Bronchial epithelial cell (primary cell): ENCODE results near the gene DCDC2C. TPM values are rescaled to one million over a fixed set of nuclear protein-coding genes. Genes with fewer than 3 reads are reported as not detected.

Experiments
- DNase-seq: peaks from one replicate; pipeline ENCODE4 v3.0.0-alpha.2; 2010; ENCODE audit warnings: low read depth
- FAIRE-seq: peaks from 2 replicates; lab custom pipeline; 2011; peaks lifted over from hg19 to GRCh38; lab: Jason Lieb, UNC
- H3K27me3 ChIP-seq: 2 replicates; pipeline ENCODE4 v1.5.1; 2011; ENCODE audit warnings: low read length; ENCODE audit not compliant: control insufficient read depth, insufficient read depth
- H3K36me3 ChIP-seq: 2 replicates; pipeline ENCODE4 v1.5.1; 2011; ENCODE audit warnings: low read length; ENCODE audit not compliant: control insufficient read depth, insufficient read depth
- H3K4me3 ChIP-seq: 2 replicates; pipeline ENCODE4 v1.5.1; 2011; ENCODE audit warnings: mild to moderate bottlenecking, low read depth, low read length, control low read depth
- CTCF ChIP-seq: IDR thresholded peaks from 2 replicates; pipeline ENCODE4 v1.5.1; 2011; ENCODE audit warnings: mild to moderate bottlenecking, moderate library complexity, low read length, control low read depth, inconsistent platforms; ENCODE audit not compliant: insufficient read depth, severe bottlenecking
- total RNA-seq: library from RNA; depleted of rRNA; stranded (reverse); fragments of >200 nt; gene quantifications from 2 replicates; pipeline ENCODE4 v1.2.1, GENCODE V29; 2014

DCDC2C gene
- total RNA-seq, 1 donor from 2014 or later, result not detected

- H3K4me3 ChIP-seq, result no peak overlapping the region
- no peaks in the 10 kb centered on the region for H3K36me3 ChIP-seq
- no peaks in the 10 kb centered on the region for H3K27me3 ChIP-seq
- TF ChIP-seq CTCF, result no peak
- no peak for DNase-seq
- FAIRE-seq, result no peak
These were observed 71.0 kb downstream of the DCDC2C start for GRCh38 chr2:3774336-3774735.

GRCh38 chr2:3776311-3776710 is 72.9 kb downstream of the DCDC2C start:
- Histone ChIP-seq H3K36me3 (no peaks in the 10 kb centered on the region), H3K4me3 (no peak overlapping the region), H3K27me3 (no peaks in the 10 kb centered on the region)
- no peak for DNase-seq
- TF ChIP-seq CTCF, result no peak
- FAIRE-seq, result no peak

GRCh38 chr2:3777966-3778365 is 74.6 kb downstream of the DCDC2C start:
- DNase-seq, result no peak
- no peak for FAIRE-seq

GRCh38 chr2:3778851-3779495 is 75.6 kb downstream of the DCDC2C start:
- no peaks in the 10 kb centered on the region for H3K27me3 ChIP-seq
- no peak overlapping the region for H3K4me3 ChIP-seq
- FAIRE-seq (no peak), DNase-seq (no peak)
- no peaks in the 10 kb centered on the region for H3K36me3 ChIP-seq
- no peak for TF ChIP-seq CTCF

More at GRCh38 chr2:3777966-3778365, 74.6 kb downstream of the DCDC2C start:
- TF ChIP-seq CTCF, result no peak
- H3K4me3 ChIP-seq, result no peak overlapping the region
- no peaks in the 10 kb centered on the region for H3K36me3 ChIP-seq
- no peaks in the 10 kb centered on the region for H3K27me3 ChIP-seq

- Histone ChIP-seq H3K27me3 (no peaks in the 10 kb centered on the region), H3K4me3 (no peak overlapping the region), H3K36me3 (no peaks in the 10 kb centered on the region)
- DNase-seq, result no peak
- FAIRE-seq, result no peak
- TF ChIP-seq CTCF, result no peak
These were observed 76.2 kb downstream of the DCDC2C start for GRCh38 chr2:3779496-3780049.
